Endothelial cell of umbilical vein (primary cell): ENCODE measurements around the gene GIGYF2.

ENCODE experiments used
- CTCF ChIP-seq, 2 donors: IDR thresholded peaks; 1 replicate in 1 of 2; 2 replicates in 1 of 2; pipeline ENCODE4 v1.5.1; 2011; ENCODE audit warnings: low read length in 2 of 2, mild to moderate bottlenecking in 2 of 2, moderate library complexity in 2 of 2, control low read depth in 1 of 2, inconsistent platforms in 1 of 2, low read depth in 1 of 2; ENCODE audit not compliant: insufficient read depth in 1 of 2; ENCODE audit errors: extremely low read depth in 1 of 2
- EZH2 ChIP-seq: IDR thresholded peaks from 2 replicates; pipeline ENCODE4 v1.6.1; 2012; ENCODE audit warnings: borderline replicate concordance, low read depth, mild to moderate bottlenecking, moderate library complexity, low read length, inconsistent platforms; ENCODE audit not compliant: severe bottlenecking
- GATA2 ChIP-seq: IDR thresholded peaks from 2 replicates; pipeline ENCODE4 v1.7.0; 2011; ENCODE audit warnings: low read depth, mild to moderate bottlenecking, moderate library complexity, mixed read lengths, low read length; ENCODE audit not compliant: insufficient read length, insufficient read depth
- MYC ChIP-seq: IDR thresholded peaks from one replicate; pipeline ENCODE4 v1.6.1; 2011; ENCODE audit warnings: mild to moderate bottlenecking, low read depth, low read length
- POLR2A ChIP-seq: IDR thresholded peaks from 2 replicates; pipeline ENCODE4 v1.6.1; 2012; ENCODE audit warnings: low read depth, mild to moderate bottlenecking, control low read depth, low read length
- POLR2AphosphoS5 ChIP-seq: IDR thresholded peaks from 2 replicates; pipeline ENCODE4 v1.6.1; 2012; ENCODE audit warnings: low read depth, mild to moderate bottlenecking, control low read depth, low read length, moderate library complexity; ENCODE audit not compliant: insufficient read depth

DNA sequence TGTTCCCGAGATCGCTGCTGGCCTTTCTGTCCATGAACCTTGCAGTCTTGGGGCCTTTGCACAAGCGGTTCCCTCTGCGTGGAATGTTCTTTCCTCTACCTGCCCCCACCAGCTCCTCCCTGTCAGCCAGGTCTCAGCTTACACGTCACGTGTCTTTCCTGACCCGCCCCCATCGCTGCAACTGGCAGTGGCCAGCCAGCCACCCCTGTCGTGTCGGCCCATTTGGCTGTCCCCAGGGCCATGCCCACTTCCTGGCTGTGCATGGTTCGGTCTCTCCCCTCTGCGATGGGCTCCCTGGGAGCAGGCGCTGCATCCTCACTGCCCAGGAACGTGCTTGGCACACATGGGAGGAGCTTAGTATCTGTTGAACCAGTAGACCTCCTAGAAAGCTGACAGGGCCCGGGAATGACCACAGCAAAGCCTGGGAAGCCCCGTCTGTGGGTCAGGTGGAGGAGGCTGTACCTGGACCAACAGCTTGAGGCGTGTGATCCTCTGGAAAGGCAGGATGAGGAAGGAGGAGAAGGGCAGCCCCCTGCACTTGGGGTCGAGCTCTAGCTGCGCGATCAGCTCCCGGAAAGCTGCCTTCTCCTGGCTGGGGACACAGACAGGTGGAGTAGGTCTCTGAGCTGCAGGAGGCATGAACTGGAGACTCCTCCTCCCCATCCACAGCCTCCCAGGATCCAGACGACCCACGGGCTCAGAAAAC is 193.9 kb downstream of the GIGYF2 start:
- TF ChIP-seq EZH2: no peak
- TF ChIP-seq POLR2A: no peak
- no peak for TF ChIP-seq CTCF (IDR thresholded peaks at IDR 0.05; ENCODE audit: extremely low read depth in 1 of 2, insufficient read depth in 1 of 2, low read depth in 1 of 2, low read length in 2 of 2)
- TF ChIP-seq MYC: no peak
- no peak for TF ChIP-seq POLR2AphosphoS5
- no peak for TF ChIP-seq GATA2
